Omental fat pad (tissue), 4 donors: ENCODE data around the gene PSMC1. TPM values are rescaled to one million over a fixed set of nuclear protein-coding genes. Genes with fewer than 3 reads are reported as not detected.

Source experiments
- ATAC-seq: fragments of 150-250 bp; one replicate; pipeline ENCODE4 v1.9.1; 2016; ENCODE audit warnings: mild to moderate bottlenecking, moderate library complexity; ENCODE audit not compliant: low FRiP score
- DNase-seq: peaks from one replicate; pipeline ENCODE4 v3.0.0-alpha.2; 2019; ENCODE audit warnings: low spot score
- total RNA-seq, 4 donors: library from RNA; depleted of rRNA; stranded (reverse); fragments of >200 nt; gene quantifications; one replicate each; pipeline ENCODE4 v1.1.0, GENCODE V29; 2016
- TF ChIP-seq, protein P1 (sequence below), 3 donors: fragments of 450-650 bp; IDR thresholded peaks; one replicate each; pipeline ENCODE4 v1.5.1; 2016 to 2017; ENCODE audit warnings: antibody characterized with exemption in 3 of 3, mild to moderate bottlenecking in 3 of 3, moderate library complexity in 2 of 3

The PSMC1 gene
- total RNA-seq, 4 donors from 2014 or later, result 96.5 to 138 (median 115) TPM

GRCh38 chr14:90268420-90268819, 12.1 kb downstream of the PSMC1 start:
- TF ChIP-seq, protein P1, sequence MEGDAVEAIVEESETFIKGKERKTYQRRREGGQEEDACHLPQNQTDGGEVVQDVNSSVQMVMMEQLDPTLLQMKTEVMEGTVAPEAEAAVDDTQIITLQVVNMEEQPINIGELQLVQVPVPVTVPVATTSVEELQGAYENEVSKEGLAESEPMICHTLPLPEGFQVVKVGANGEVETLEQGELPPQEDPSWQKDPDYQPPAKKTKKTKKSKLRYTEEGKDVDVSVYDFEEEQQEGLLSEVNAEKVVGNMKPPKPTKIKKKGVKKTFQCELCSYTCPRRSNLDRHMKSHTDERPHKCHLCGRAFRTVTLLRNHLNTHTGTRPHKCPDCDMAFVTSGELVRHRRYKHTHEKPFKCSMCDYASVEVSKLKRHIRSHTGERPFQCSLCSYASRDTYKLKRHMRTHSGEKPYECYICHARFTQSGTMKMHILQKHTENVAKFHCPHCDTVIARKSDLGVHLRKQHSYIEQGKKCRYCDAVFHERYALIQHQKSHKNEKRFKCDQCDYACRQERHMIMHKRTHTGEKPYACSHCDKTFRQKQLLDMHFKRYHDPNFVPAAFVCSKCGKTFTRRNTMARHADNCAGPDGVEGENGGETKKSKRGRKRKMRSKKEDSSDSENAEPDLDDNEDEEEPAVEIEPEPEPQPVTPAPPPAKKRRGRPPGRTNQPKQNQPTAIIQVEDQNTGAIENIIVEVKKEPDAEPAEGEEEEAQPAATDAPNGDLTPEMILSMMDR (IDR thresholded peaks at IDR 0.05), result no peak
- DNase-seq (no peak), ATAC-seq (no peak)

- ATAC-seq, result no peak
- DNase-seq, result no peak
Observed at GRCh38 chr14:90272523-90272922, 16.2 kb downstream of the PSMC1 start.

DNA sequence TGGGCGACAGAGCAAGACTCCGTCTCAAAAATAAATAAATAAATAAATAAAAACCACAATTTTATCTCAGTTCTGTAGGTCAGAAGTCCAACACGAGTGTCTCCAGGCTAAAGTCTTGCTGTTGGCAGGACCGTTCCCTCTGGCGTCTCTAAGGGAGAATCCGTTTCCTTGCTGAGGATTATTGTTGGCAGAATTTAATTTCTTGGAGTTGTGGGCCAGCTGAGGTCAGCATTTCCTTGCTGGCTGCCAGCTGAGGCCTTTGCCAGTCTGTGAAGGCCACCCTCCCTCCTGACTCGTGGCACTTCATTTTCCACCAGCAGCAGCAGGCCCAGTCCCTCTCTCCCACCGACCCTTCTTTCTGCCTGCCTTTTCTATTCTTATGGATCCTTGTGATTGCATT, 17.2 kb downstream of the PSMC1 start:
- no peak for ATAC-seq
- TF ChIP-seq, protein P1 (IDR thresholded peaks at IDR 0.05), result no peak
- DNase-seq, result no peak

More at GRCh38 chr14:90272523-90272922, 16.2 kb downstream of the PSMC1 start:
- TF ChIP-seq, protein P1 (IDR thresholded peaks at IDR 0.05), result no peak

DNA sequence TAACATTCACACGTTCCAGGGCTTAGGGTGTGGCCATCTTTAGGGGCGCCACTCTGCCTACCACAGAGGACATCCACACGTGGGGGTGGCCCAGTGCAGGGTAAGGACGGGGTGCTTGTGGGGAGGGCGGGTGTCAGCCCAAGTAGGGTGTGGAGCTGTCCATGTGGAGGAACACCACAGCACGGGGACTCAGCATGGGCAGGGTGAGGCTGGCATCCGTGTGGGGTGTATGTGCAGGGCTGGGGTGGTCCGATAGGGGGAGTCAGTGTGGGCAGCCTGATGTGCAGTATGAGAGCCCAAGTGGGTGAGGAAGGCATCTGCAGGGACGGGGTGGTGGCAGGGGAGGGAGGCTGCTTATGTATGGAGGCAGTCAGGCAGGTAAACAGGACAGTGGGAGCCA, 17.7 kb downstream of the PSMC1 start:
- TF ChIP-seq, protein P1 (IDR thresholded peaks at IDR 0.05), result no peak
- DNase-seq (no peak), ATAC-seq (no peak)

- TF ChIP-seq, protein P1 (IDR thresholded peaks at IDR 0.05), result no peak
- DNase-seq, result no peak
- no peak for ATAC-seq
Observed at GRCh38 chr14:90274808-90275457, 18.6 kb downstream of the PSMC1 start.

GRCh38 chr14:90275458-90275814, 19.1 kb downstream of the PSMC1 start:
- no peak for ATAC-seq
- TF ChIP-seq, protein P1 (IDR thresholded peaks at IDR 0.05), result no peak
- no peak for DNase-seq

DNA sequence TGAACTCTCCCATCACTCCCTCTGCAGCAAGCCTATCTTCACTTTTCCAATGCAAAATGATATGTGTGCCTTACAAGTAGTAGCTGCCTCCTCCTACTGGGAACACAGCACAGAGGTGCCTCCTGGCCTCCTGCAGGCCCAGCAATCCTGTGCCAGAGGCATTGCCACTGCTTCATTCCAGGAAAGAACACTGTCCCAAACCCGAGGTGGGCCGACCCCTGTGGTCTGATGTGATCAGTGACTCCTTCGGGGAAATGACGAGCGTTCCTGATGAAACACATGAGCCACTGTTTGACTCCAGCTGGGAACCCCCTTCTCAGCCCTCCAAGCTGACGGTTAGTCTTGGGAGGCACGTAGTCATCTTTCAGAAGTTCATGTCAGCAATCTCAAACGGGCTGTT, 19.5 kb downstream of the PSMC1 start:
- TF ChIP-seq, protein P1 (IDR thresholded peaks at IDR 0.05), result no peak

More for the DNA sequence above, 19.5 kb downstream of the PSMC1 start:
- DNase-seq, result no peak
- no peak for ATAC-seq
